Measurements from ENCODE around the gene AK5.

The AK5 gene

GRCh38 chr1:77281491-77282186 lies at the start of gene AK5:
TSS of gene AK5 (plus strand) at chr1:77282019. CDS start at chr1:77282314, 295 bp downstream.
- peak; percentile 5 for DNase-seq (ENCODE audit: low read depth, low spot score)

GRCh38 chr1:77232829-77233228 lies 49.0 kb upstream of the AK5 start:
- DNase-seq (ENCODE audit: low read depth, low spot score), result no peak

GRCh38 chr1:77234096-77234495 lies 47.7 kb upstream of the AK5 start:
- no peak for DNase-seq (ENCODE audit: low read depth, low spot score)

GRCh38 chr1:77234943-77235342 lies 46.9 kb upstream of the AK5 start:
- DNase-seq (ENCODE audit: low read depth, low spot score), result no peak

- DNase-seq (ENCODE audit: low read depth, low spot score), result no peak
Measured at GRCh38 chr1:77238462-77238861, 43.4 kb upstream of the AK5 start.

- DNase-seq (ENCODE audit: low read depth, low spot score), result no peak
Measured at GRCh38 chr1:77239311-77239710, 42.5 kb upstream of the AK5 start.

- no peak for DNase-seq (ENCODE audit: low read depth, low spot score)
Measured at GRCh38 chr1:77245830-77246229, 36.0 kb upstream of the AK5 start.

GRCh38 chr1:77250126-77250525 lies 31.7 kb upstream of the AK5 start:
- no peak for DNase-seq (ENCODE audit: low read depth, low spot score)

- DNase-seq (ENCODE audit: low read depth, low spot score), result no peak
Measured at GRCh38 chr1:77253211-77253610, 28.6 kb upstream of the AK5 start.

- DNase-seq (ENCODE audit: low read depth, low spot score), result no peak
Measured at GRCh38 chr1:77263708-77264107, 18.1 kb upstream of the AK5 start.

GRCh38 chr1:77265180-77265579 lies 16.6 kb upstream of the AK5 start:
- DNase-seq (ENCODE audit: low read depth, low spot score), result no peak

- no peak for DNase-seq (ENCODE audit: low read depth, low spot score)
Measured at GRCh38 chr1:77267035-77267434, 14.8 kb upstream of the AK5 start.

- DNase-seq (ENCODE audit: low read depth, low spot score), result no peak
Measured at GRCh38 chr1:77271852-77272580, 9.8 kb upstream of the AK5 start.

- no peak for DNase-seq (ENCODE audit: low read depth, low spot score)
Measured at GRCh38 chr1:77273891-77274290, 7.9 kb upstream of the AK5 start.

GRCh38 chr1:77275194-77275593 lies 6.6 kb upstream of the AK5 start:
- no peak for DNase-seq (ENCODE audit: low read depth, low spot score)

- no peak for DNase-seq (ENCODE audit: low read depth, low spot score)
Measured at GRCh38 chr1:77276941-77277340, 4.9 kb upstream of the AK5 start.

- DNase-seq (ENCODE audit: low read depth, low spot score), result no peak
Measured at GRCh38 chr1:77279929-77280328, 1.9 kb upstream of the AK5 start.

GRCh38 chr1:77280962-77281361 lies 857 bp upstream of the AK5 start:
- no peak for DNase-seq (ENCODE audit: low read depth, low spot score)

- peak; percentile 15 for DNase-seq (ENCODE audit: low read depth, low spot score)
Measured at GRCh38 chr1:77282187-77282865, 507 bp downstream of the AK5 start.

GRCh38 chr1:77282866-77283539 lies 1.2 kb downstream of the AK5 start:
- DNase-seq (ENCODE audit: low read depth, low spot score), result peak; percentile 42

GRCh38 chr1:77283701-77284425 lies 2.0 kb downstream of the AK5 start:
- DNase-seq (ENCODE audit: low read depth, low spot score), result no peak
